Esophagus squamous epithelium (tissue), 4 donors: Measurements from ENCODE around the gene DHTKD1.

ENCODE experiments used
- CTCF ChIP-seq, 6 experiments: fragments of 450-650 bp in 4 of 6; fragments of 200-600 bp in 2 of 6; sonication (generic) in 2 of 6; IDR thresholded peaks; one replicate each; pipeline ENCODE4 v1.5.1; 2016 to 2019; ENCODE audit warnings: antibody characterized with exemption in 6 of 6, mild to moderate bottlenecking in 4 of 6, moderate library complexity in 4 of 6
- POLR2A ChIP-seq, 4 donors: fragments of 450-650 bp; IDR thresholded peaks; one replicate each; pipeline ENCODE4 v1.6.1; 2017; ENCODE audit warnings: antibody characterized with exemption in 4 of 4, mild to moderate bottlenecking in 4 of 4, moderate library complexity in 3 of 4

GRCh38 chr10:12056748-12057147, 12.0 kb upstream of the DHTKD1 start:
- TF ChIP-seq CTCF (IDR thresholded peaks at IDR 0.05) (no peak), POLR2A (IDR thresholded peaks at IDR 0.05) (no peak)
